GM18868 (cell line): Measurements from ENCODE around the gene RND3.

Experiments
- ATAC-seq: cut with Tn5 transposase; IDR thresholded peaks from one replicate; pipeline ENCODE4 v1.9.1; 2021; ENCODE audit warnings: mild to moderate bottlenecking, moderate library complexity; ENCODE audit not compliant: unreplicated experiment

Gene RND3

DNA sequence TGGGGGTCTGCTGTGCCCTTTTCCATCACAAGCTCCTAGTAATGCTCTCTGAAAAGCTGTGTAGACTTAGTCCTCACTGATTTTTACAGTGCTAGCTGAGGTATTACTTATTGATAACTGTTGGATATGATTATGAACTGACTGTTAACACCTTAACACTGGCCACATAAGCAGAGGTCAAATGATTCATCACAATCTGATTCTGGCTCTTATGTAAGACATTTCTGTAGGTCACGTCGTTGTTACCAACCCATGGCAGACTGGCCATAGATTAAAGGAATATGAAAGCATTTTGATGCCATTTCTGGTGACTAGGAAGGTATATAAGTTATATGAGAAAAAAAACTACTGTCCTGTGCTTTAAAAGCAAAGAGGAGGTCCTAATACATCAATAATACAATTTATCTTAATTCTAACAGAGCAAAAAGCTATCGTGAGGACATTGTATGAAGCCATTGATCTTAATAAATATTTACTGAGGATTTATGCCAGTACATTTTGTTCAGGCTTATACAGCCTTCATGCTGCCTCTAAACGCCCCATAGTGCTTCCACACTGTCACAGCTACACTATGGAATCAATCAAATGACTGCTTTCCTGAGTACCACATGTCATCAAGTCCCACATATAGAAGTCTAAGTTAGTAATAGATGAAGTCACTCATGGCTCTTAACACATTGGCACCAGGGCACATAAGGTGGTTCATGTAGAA, 6.9 kb upstream of the RND3 start:
- no peak for ATAC-seq

DNA sequence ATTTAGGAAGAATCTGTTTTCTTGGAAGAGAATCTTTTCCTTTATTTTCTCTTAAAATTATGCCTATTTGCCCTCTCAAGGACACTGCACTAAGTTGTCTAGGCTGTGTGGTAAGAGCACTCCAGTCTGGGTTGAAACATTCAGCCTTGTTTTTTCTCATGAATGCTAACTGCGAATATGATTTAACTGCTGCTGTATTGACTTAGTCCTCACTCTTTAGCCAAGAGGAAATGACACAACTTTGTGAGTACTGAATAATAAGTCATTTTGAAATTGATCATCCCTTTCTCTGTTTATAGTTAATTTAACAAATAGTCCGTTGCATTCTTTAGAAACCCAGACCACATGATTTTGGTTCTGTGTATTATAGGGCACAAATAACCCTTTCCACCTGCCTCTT, 4.5 kb upstream of the RND3 start:
- no peak for ATAC-seq

DNA sequence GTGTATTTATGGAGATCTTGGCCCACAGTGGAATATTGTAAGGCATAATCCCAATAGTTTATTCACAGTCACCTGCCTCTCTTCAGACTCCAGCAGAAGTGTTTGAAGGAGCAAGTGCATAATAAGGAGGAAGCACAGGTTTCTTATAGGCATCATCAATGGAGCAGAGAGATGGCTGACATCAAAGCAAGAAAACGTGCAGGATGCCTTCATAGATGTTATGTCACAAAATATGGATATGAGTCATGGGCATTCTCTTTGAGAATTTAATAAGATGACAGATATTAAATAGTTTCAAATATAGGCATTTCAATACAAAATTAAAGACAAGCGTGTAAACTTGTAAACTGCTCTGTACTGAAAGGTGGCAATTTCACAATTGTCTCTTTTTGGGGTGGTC, 4.0 kb upstream of the RND3 start:
- ATAC-seq = no peak

DNA sequence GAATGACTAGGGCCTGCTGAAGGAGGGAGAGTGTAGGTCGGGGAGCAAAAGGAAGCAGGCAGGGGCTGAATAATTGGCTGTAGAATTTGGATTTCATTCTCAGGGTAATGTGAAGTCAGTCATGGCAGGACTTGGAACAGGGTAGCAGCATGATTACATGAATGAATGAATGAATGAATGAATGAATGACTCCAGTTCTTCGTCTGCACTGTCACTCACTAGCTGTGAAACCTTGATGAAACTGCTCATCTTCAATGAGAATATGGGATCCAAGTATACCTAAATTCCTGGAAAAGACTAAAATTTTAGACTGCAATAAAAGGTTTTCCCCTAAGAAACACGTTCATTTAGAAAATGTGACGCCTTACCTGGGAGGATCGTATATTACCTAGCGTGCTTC, 3.0 kb upstream of the RND3 start:
- ATAC-seq = no peak

DNA sequence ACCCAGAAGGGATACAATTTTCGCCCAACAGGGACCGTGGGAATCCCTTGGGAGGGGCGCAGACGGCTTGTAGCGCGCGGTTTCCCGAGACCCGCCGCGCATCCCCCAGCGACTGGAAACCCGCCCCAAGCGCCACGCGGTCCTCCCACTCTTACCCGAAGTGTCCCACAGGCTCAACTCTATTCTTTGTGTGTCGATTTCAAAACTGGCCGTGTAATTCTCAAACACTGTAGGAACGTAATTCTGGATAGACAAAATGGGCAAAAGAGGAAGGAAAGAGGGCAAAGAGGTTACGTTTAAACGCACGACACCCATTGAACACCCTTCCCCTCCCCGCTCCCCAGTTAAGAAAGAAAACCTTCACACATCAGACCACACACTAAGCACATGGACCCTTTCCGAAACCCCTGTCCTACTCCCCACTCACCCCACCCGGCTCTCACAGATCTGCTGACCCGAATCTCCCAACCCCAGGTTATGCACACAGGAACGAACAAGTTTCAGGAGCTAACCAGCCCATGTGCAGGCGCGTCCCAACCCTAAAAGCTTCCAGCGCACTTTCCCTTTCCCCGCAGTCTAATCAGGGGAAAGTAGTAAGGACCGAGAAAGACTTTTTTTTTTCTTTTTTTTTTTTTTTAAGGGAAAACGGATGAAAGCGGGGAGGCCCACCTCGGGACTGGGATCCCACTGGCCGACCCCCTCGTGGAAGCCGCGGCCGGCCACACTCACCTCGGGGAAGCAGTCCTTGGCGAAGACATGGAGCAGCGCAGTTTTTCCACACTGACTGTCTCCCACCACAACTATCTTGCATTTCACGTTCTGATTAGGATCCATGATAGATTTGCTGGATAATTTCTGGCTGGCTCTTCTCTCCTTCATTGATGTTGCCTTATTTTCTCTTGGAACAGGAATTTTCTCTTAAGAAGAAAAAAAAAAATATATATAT, 655 bp downstream of the RND3 start:
- no peak for ATAC-seq

DNA sequence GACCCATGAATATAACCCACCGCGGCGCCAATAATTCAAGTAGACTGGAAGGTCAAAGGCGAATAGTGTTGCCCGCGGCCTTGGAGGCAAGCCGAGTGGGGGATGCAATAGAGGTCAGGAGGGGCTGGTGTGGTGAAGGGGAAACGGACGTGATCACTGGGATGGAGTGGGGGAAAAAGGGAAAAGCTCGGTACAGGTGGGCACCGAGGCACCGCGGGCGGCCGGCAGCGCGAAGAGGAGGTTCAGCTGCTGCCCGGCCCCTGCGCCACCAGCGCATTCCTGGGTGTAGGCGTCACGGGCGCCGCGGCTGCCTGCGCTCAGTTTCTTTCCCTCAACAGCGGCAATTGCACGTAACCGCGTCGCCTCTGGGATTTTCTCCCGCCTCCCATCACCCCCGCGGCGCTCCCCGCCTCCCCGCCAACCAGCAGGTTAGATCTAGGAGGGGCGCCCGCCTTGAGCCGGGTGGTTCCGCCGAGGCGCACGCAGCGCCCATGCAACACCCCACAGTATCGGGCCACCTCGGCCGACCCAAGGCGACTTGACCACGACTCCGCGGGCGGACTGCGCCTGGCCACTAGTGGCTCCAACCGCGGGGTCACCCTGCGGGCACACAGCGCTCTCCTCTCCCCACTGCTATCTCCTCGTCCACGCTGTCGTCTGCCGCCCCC, 1.5 kb downstream of the RND3 start:
- no peak for ATAC-seq

DNA sequence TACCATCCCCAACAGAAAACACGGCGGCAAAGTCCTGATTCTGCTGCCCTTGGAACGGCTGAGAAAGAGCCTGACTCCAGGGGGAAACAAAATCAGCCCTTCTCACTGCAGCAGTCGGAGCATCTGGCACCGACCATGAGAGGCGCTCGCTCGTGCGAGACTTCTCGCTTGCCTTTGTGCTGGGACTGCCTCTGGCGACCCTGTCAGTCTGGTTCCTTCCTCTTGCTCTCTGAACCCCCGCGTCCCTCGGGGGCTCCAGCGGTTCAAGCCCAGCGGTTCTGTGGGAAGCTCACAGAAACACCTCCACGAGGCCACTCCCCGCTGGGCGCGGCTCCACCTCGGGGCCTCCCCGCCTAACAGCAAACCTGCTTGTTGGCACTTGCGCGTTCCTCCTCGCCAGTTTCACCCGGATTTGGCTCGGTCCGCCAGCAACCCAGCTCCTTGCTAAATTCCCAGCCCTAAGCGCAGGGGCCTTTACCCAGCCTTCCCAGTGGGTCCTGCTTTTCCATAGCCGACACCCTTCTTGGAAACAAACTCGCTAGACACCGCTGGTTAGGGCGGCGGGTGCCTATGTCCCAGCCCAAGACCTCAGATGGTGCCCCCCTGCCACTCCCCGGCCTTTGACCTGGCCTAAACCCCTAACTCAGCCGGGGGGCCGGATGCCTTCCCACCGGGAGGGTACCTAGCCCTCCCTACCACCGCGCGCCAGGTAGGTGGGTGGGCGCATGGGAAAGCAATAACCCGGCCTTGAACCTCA, 2.2 kb downstream of the RND3 start:
- peak; percentile 49 for ATAC-seq

DNA sequence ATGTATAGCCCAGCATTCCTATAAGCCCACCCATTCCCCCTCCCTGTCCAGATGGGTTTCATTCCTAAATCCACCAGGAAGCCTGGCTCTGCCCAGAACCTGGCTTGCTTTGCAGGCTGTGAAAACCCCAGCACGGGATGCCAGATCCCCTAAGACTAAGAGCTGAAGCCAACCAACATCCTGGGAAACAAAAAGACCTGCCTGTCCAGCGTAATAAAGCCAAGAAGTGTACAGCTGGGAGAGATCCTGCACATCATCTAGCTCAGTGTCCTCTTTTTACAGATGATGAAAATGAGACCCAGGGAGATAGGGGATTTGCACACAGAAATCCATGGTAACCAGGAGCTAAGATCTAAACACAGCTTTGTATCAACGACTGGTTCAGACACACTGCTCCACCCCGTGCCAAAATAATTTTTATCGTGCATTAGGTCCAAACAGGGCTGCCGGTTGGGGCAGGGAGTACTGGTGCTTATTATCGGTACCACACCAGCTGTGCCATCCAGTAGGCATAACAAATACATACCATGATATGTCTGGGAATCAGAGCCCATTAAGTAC, 2.9 kb downstream of the RND3 start:
- no peak for ATAC-seq

DNA sequence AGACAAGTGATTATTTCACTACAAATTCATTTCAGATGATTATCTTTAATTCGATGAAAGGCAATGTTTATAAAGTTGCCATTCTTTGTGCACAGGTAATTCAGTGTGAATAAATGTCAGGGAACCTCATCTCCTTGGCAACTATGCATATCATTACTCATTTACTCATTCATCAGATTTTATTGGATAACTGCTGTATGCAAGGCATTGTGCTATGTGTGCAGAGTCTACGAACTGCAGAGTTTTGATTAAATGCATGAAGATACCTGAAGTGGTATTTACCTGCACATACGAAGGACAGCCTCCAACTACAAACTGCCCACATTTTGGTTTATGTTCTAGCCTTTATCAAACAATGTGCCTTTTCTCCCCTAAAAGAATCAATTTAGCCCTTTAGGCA, 3.5 kb downstream of the RND3 start:
- ATAC-seq = no peak

DNA sequence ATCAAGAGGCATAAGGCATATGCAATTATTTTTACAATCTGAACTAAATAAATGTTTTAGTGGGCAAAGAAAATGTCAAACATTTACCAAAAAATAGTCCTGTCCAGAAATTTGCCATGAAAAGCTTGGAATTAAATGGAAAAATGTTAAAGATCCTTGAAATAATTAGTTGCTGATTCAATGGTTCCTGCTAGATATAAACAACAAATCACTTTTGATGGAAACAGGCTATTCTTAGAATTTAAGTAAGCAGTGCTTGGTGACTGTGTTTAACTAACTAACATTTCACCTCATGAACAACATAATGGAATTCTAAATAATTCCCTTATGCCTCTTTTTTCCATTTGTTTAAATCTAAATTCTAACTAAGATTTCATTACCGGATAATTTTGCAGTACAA, 3.9 kb downstream of the RND3 start:
- ATAC-seq = no peak

DNA sequence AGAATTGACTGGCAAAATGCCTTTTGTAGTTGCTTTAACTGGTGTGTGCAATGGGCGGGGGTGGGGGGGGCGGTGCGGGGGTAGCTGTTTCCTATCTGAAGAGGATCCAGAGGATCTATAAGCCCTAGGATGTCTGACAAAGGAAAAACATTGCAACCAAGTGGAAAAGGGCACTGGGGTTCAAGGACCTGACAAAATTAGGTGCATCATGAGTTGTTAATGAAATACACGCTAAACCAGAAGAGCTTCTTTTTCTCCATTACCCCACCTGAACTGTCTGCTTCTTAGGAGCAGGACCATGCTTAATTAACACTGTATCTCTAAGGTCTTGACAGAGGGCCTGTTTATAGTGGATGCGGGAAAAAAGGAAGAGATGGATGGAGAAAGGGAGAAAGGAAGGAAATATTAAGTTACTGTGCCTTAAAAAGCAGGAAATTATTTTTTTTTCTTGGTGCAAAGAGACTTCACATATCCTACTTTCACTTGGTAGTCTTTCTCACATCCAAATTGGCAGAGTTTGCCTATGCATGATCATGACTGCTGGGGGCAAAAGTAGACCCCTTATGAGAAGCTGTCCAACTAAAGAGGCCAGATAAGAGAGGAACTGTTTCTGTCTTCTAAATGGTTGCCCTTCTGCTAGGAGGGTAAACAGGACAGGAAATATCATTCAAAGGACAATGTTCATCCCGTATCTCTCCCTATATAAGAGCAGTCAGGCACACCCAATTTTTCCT, 4.6 kb downstream of the RND3 start:
- no peak for ATAC-seq

DNA sequence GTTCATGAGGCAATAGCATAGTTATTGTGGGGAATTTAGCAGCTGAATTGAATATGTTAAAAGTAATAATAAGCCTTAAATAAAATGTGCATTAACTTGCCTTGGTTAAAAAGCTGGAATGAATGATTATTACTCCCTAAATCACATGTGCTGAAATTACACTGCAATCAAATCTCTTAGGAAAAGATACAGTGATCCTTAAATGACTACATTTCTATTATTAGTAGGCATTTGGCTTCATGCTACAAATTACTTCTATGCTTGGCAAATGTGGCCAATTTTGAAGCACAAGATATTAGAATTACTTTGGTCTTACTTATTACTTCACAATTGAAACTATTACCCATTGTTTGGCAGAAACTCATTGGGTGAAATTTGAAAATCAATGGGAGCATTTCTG, 5.4 kb downstream of the RND3 start:
- ATAC-seq = no peak

DNA sequence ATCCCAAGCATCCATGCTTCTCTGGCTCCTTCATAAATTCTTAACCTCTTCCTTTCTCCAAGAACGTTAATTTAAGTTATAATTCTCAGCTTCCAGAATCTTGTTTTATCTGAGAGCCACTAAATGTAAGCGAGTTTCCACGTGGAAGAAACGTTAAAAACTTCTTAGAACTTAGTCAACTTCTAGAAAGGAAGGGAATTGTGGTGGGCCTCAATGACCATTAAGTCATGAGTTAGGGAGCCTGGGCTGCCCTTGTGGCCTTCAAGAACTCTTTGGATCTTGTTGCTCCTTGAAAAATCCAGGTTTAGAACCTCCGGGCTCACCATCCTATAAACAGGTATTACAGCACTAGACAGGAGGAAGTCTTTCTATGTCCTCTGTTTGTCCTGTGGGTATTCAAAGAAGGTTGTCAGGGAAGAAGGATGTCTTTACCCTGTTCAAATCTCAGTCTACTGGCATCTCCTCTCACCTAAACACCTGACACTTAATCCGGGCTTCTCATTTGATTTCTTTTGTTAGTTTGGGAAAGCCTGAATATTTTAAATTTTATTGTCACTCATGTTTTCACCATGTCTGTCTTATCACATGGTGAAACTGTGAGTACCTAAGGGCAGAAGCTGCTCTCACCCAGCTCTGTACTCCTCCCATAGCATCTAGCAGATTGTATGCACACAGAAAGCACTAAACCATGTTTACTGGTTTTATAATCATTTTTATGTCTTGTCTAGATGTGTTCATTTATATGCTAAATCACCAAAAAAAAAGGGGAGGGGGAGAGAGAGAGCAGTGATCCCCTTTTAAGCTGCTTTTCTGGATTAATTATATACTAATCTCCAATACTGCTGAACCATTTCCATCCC, 6.3 kb downstream of the RND3 start:
- ATAC-seq = no peak

DNA sequence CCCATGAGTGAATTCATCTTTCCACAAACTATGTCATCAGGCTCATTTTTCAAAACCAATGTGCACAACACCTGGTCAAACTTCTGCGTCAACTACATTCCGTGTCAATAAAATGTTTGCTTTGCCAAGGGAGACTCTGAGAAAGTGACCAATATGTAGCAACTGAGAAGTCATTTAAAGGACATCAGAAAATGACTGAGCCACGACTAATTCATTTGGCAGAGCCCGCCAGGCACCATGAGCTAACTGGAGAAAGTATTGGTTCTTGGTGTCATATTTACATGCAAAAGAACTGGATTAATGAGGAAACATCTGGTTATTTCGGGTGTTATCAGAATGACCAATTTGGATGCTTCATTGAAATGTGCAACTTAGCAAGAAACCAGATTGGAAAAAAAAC, 7.2 kb downstream of the RND3 start:
- no peak for ATAC-seq

DNA sequence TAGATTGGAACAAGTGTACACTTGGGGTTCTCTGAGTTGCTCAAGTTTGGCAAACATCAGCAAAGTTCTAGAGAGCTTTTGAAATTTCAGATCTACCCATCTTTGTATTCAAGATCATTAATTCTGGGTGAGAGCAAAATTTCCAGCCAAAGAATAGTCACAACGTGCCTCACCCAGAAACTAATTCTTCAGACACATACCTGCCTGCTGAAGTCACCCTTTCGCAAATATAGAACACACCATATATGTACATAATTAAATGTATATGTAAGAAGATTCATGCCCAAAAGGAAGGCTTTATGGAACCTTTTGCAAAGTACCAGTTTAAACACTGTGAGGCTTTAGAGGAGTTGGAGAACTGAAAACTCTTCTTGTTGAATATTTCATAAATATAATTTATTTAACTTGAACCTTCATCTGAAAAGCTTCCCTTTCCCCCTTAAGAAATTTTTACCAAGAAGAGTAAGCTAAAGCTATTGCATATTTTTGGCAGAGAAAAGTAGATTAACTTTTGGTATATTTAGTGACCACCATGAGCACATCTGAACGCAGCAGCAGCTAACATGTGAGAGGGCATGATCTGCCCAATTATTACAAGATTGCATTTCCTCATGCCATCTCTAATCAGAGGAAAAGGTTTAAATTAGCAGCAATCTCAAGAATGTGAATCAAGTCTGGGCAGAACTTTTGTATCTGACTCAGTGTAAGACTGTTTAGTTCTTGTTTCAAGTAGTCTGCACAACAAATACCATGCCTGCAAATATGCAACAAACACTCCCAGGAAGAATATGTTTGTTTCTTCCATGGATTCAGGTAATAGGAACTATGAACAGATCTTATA, 8.2 kb downstream of the RND3 start:
- no peak for ATAC-seq

DNA sequence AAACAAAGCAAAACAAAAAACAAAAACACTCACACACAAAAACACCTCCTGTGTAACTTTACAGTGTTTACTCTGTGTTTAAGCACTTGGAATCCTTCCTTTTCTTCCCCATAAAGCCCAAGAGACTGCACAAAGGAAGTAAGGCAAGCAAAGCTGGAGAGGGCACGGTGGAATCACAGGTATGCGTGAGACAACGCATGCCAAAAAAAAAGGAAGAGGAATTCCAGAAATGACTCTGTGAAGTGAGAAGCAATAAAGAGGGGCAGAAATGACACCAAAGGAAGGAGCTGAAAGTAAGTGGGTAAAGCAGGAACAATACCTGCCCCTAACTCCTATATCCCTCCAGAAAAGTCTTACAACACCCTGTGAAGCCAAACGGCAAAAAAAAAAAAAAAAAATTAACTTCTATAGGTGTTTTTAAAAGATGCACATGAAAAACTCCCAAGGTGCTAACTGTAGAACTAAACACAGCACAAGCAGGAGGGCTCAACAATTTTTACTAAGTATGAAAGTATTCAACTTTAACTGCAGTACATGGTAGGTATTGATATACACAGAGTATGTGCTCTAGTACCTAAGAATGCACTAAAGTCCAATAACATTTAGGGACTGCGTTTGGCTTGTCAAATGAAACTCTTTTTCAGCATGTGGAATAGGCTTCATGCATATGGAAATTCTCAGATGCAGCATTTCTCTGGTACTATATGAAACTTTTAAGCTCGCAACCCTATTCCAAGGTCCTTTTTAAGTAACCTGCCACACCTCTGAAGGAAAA, 9.1 kb downstream of the RND3 start:
- ATAC-seq = peak; percentile 53

DNA sequence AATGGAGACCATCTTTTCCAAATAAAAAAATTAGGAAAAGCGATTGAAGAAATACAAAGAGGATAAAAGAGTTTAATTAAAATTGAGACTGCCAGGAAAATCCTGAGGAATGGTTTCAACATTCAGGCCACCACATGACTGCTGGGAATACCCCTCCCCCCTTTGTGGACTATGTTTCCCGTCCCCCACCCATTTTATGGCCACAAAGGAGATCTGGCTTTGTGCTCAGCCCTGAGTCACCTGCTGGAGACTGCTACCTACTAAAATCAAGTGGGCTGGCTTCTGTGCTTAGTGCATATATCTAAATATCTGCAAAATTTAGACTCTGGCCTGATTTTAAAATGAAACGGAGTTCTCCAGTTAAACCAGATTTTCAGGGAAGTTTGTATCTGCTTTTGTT, 10.1 kb downstream of the RND3 start:
- ATAC-seq = no peak
